CD8-positive, alpha-beta memory T cell (primary cell): Measurements from ENCODE around the gene SAP25. TPM values are rescaled to one million over a fixed set of nuclear protein-coding genes. Genes with fewer than 3 reads are reported as not detected.

Source experiments
- CTCF ChIA-PET: fragments of 350-600 bp; sonication (Branson Sonifier 250); formaldehyde crosslinking; loops from one replicate; lab custom pipeline; 2021; ENCODE audit warnings: antibody characterized with exemption; lab: Charles Lee
- POLR2A ChIA-PET: fragments of 350-600 bp; sonication (Branson Sonifier 250); formaldehyde crosslinking; loops from one replicate; lab custom pipeline; 2021; ENCODE audit warnings: antibody characterized with exemption; lab: Charles Lee
- DNase-seq, 5 donors: peaks; one replicate each; pipeline versions ENCODE4 v3.0.0 to v3.0.0-alpha.2; 2020 to 2022; ENCODE audit warnings: mixed read lengths in 1 of 5
- H3K27ac ChIP-seq: one replicate; pipeline ENCODE4 v1.7.0; 2013; ENCODE audit warnings: low read depth, mild to moderate bottlenecking, low read length, moderate library complexity
- H3K27me3 ChIP-seq: 2 replicates; pipeline ENCODE4 v1.7.0; 2013; ENCODE audit warnings: low read length, mild to moderate bottlenecking; ENCODE audit not compliant: insufficient read depth, poor library complexity, severe bottlenecking
- H3K36me3 ChIP-seq: 2 replicates; pipeline ENCODE4 v1.7.0; 2013; ENCODE audit warnings: mild to moderate bottlenecking, low read length, moderate library complexity; ENCODE audit not compliant: insufficient read depth
- H3K4me1 ChIP-seq: 2 replicates; pipeline ENCODE4 v1.7.0; 2013; ENCODE audit warnings: mild to moderate bottlenecking, low read length, moderate library complexity; ENCODE audit not compliant: insufficient read depth
- H3K4me3 ChIP-seq: 2 replicates; pipeline ENCODE4 v1.7.0; 2013; ENCODE audit warnings: mild to moderate bottlenecking, low read length
- H3K9me3 ChIP-seq: 2 replicates; pipeline ENCODE4 v1.7.0; 2013; ENCODE audit warnings: mild to moderate bottlenecking, low read length
- H3K27ac Mint-ChIP-seq, 8 donors: one replicate each; pipeline ENCODE4 v1.8.0; 2020 to 2021; ENCODE audit warnings: mixed read lengths in 8 of 8, mild to moderate bottlenecking in 6 of 8, inconsistent platforms in 3 of 8, moderate library complexity in 3 of 8
- H3K27me3 Mint-ChIP-seq, 2 donors: one replicate each; pipeline ENCODE4 v1.8.0; 2020 to 2021; ENCODE audit warnings: mixed read lengths in 2 of 2, mild to moderate bottlenecking in 1 of 2, moderate library complexity in 1 of 2
- H3K36me3 Mint-ChIP-seq, 3 donors: one replicate each; pipeline ENCODE4 v1.8.0; 2020 to 2021; ENCODE audit warnings: mixed read lengths in 3 of 3, inconsistent platforms in 1 of 3, mild to moderate bottlenecking in 1 of 3
- H3K4me1 Mint-ChIP-seq, 3 donors: one replicate each; pipeline ENCODE4 v1.8.0; 2020 to 2021; ENCODE audit warnings: mixed read lengths in 3 of 3, inconsistent platforms in 1 of 3, mild to moderate bottlenecking in 1 of 3
- H3K4me3 Mint-ChIP-seq, 7 donors: one replicate each; pipeline ENCODE4 v1.8.0; 2020 to 2021; ENCODE audit warnings: mixed read lengths in 7 of 7, mild to moderate bottlenecking in 6 of 7, moderate library complexity in 4 of 7, inconsistent platforms in 2 of 7
- H3K9me3 Mint-ChIP-seq, 5 donors: one replicate each; pipeline ENCODE4 v1.8.0; 2020 to 2022; ENCODE audit warnings: mixed read lengths in 5 of 5, mild to moderate bottlenecking in 3 of 5, moderate library complexity in 2 of 5, inconsistent platforms in 1 of 5
- polyA plus RNA-seq: library from polyadenylated mRNA; unstranded; fragments of 300-500 nt; fragmentation: Illumina TruSeq; gene quantifications from one replicate; pipeline ENCODE4 v1.2.3, GENCODE V29; 2021
- total RNA-seq, 2 experiments: library from RNA; stranded (reverse); gene quantifications; one replicate each; pipeline ENCODE4 v1.2.3, GENCODE V29; 2021

SAP25 gene
- total and polyA plus RNA-seq, 3 experiments from 2014 or later = 0.56 to 14.3 (median 13.9) TPM

DNA sequence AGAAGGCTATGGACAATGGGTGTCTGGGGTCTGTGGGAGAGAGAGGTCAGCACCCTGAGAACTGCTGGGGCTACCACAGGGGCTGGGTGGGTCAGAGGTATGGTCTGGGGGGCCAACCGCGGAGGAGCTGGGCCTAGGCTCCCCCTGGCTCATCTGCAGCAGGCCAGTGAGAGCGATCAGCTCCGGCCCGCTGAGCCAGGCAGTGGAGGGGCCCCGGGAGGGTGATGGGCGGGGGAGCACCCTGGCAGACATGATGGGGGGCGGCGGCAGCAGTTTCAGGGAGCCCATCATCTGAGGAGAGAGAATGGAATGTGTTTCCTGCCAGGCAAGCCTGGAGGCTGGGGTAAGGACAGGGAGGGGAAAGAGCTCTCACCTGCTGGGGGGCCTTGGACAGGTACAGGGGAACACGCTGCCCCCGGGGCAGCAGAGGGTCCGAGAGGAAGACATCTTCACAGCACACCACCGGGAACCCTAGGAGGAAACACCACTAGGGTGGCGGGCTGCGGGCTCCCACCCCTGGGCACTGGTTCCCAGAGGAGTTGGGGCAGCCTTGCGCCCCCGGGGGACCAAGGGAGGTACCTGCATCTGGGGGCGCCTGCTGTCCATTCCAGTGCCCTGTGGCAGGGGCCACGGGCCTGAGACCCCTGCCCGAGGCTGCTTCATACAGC is 1.3 kb downstream of the SAP25 start:
- POLR2A ChIA-PET = interaction anchor here (0.9 to 3.3 kb wide), 2 partner anchors 8 to 12 kb away, joined by 3 to 42 read pairs; partner anchors contain the start of genes FBXO24 and LRCH4
- peaks cover 44% of the 10 kb centered on the region for H3K4me1 ChIP-seq

DNA sequence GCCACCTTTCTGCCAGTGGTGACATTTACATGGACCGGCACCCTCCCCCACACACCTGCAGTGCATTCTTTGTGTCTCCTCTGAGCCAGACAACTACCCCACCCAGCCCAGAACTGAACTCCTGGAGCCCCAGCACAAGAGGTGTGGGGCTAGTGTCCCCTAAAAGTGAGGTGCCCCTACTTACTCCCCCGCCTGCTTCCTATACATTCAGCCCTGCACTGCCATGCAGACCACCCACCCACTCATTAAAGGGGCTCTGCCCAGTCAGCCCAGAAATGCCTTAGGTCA is 1.9 kb downstream of the SAP25 start:
- H3K9me3 Mint-ChIP-seq = no peaks in the 10 kb centered on the region
- Histone ChIP-seq H3K27ac (no peak overlapping the region), H3K4me1 (peaks cover 45% of the 10 kb centered on the region), H3K4me3 (no peak overlapping the region), H3K27me3 (no peaks in the 10 kb centered on the region), H3K36me3 (peaks cover 18% of the 10 kb centered on the region), H3K9me3 (no peaks in the 10 kb centered on the region)
- H3K36me3 Mint-ChIP-seq = peaks cover 0 to 41% (median 2%) of the 10 kb centered on the region in 3 donors
- CTCF ChIA-PET = interaction anchor here (0.6 to 1.8 kb wide), 6 partner anchors 12 to 119 kb away, joined by 3 to 14 read pairs (median 4); no protein-coding TSS in a partner anchor
- H3K27me3 Mint-ChIP-seq = no peaks in the 10 kb centered on the region
- H3K27ac Mint-ChIP-seq = peak overlapping the region in 7 of 8 donors; percentile 25 to 75 (median 50)
- POLR2A ChIA-PET = interaction anchor here (3.3 kb wide), 1 partner anchor 12 kb away, joined by 42 read pairs; the partner anchor contains the start of genes FBXO24 and LRCH4
- peaks cover 23 to 48% (median 30%) of the 10 kb centered on the region in 3 donors for H3K4me1 Mint-ChIP-seq
- no peak for DNase-seq
- peak overlapping the region in 2 of 7 donors; percentile 18 to 45 for H3K4me3 Mint-ChIP-seq

More for the DNA sequence above, 1.3 kb downstream of the SAP25 start:
- H3K36me3 Mint-ChIP-seq = peaks cover 0 to 44% (median 2%) of the 10 kb centered on the region in 3 donors
- no peaks in the 10 kb centered on the region for H3K27me3 Mint-ChIP-seq
- Histone ChIP-seq H3K9me3 (no peaks in the 10 kb centered on the region), H3K27ac (no peak overlapping the region), H3K4me3 (no peak overlapping the region), H3K27me3 (no peaks in the 10 kb centered on the region), H3K36me3 (peaks cover 24% of the 10 kb centered on the region)
- peaks cover 23 to 45% (median 30%) of the 10 kb centered on the region in 3 donors for H3K4me1 Mint-ChIP-seq
- CTCF ChIA-PET = interaction anchor here (1.5 kb wide), 1 partner anchor 9 kb away, joined by 4 read pairs; no protein-coding TSS in a partner anchor
- peak overlapping the region in 1 of 7 donors; percentile 9 for H3K4me3 Mint-ChIP-seq
- DNase-seq = no peak
- H3K27ac Mint-ChIP-seq = peak overlapping the region in 6 of 8 donors; percentile 25 to 89 (median 55)
- no peaks in the 10 kb centered on the region for H3K9me3 Mint-ChIP-seq

DNA sequence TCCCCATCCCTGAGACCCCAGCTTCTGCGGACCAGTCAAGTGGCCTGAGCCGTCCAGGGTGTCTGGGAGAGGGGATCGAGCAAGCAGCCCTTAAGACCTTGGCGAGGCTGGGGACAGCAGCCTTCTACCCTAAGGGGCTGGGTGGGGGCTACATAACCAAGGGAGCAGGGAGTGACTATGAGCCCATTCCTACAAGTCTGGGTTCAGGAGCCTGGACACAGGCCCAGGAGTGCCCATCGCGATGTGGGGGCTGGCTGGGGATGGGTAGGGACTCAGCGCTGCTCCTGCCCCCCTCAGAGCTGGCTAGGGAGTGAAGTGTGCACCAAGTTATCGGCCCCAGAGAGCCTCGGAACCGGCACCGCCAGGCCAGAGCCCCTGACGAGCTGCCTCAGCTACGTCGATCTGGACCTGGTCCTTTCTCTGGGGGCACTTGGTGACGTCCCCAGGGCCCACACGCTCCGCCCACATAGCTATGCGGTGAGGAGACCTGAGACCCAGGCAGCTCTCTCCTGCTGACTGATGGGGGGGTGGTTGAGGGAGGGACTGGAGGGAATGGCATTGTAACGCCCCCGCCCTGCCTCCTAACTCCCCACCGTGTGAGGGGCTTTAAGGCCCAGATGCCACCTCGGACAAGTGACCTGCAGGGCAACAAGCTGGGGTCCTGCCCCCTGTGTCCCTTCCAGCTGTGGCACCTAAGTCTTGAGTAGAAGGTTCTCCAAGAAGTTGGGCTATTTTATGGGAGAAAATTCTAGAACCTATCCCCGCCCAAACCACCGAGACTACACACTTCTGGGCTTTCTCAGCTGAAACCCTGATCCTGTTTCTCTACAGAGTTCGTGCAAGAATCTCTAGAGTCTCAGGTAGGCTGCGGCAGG is 2.5 kb downstream of the SAP25 start:
- ChIA-PET POLR2A (interaction anchor here (0.6 to 3.3 kb wide), 6 partner anchors 13 to 451 kb away, joined by 3 to 42 read pairs (median 4); partner anchors contain the start of genes AGFG2, FBXO24 and LRCH4), CTCF (interaction anchor here (0.6 to 1.8 kb wide), 8 partner anchors 8 to 120 kb away, joined by 3 to 14 read pairs (median 4); no protein-coding TSS in a partner anchor)
- H3K27ac Mint-ChIP-seq = peak overlapping the region in 3 of 8 donors; percentile 33 to 88 (median 59)
- Histone ChIP-seq H3K4me3 (no peak overlapping the region), H3K9me3 (no peaks in the 10 kb centered on the region), H3K27ac (no peak overlapping the region), H3K4me1 (peaks cover 45% of the 10 kb centered on the region), H3K36me3 (peaks cover 12% of the 10 kb centered on the region), H3K27me3 (no peaks in the 10 kb centered on the region)
- peaks cover 26 to 48% (median 30%) of the 10 kb centered on the region in 3 donors for H3K4me1 Mint-ChIP-seq
- peaks cover 0 to 39% (median 2%) of the 10 kb centered on the region in 3 donors for H3K36me3 Mint-ChIP-seq
- no peak for DNase-seq
- H3K9me3 Mint-ChIP-seq = no peaks in the 10 kb centered on the region
- H3K27me3 Mint-ChIP-seq = no peaks in the 10 kb centered on the region
- H3K4me3 Mint-ChIP-seq = peak overlapping the region in 3 of 7 donors; percentile 44 to 62 (median 48)

DNA sequence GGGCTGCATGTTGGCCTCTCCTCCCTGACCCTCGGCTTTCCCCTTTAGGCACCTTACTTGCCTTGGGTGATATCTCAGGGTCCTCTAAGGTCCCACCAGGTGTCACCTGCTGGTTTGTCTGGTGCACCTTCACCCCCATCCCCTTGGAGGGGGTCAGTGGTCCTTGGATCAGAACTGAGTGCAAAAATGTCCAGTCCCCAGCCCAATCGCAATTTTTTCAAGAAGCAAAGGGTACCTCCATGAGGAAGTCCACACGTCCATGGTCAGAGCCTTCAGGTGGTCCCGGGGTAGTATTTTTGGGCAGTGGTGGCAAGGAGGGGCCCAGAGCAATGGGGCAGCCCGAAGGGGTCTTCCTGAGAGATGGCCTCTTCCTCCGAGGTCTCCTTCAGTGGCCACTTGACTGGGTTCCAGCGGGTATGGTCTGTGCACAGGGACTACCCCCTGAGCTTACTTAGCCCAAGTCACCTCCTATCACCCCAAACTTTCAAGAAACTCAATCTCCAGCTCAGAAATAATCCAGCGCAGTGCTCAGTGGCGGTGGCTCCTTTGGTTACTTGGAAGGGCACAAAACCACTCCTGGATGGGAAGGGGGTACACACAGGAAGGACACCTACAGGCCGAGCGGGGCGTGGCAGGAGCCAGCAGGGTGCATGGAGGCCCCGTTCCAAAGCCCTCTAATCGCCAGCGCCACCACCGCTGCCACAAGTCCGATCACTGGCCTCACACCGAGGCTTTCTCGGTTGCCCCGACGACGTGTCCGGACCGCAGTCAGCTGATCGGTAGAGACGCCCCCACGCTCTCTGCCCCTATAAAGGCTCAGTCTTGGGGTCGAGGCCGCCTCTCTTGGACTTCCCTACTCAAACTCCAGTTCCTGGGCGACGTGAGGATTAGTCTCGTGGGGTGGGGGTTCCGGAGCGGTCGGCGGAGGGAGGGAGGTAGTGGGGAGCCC is 4.5 kb downstream of the SAP25 start:
- ChIA-PET POLR2A (interaction anchor here (0.6 to 1.3 kb wide), 5 partner anchors 15 to 109 kb away, joined by 3 to 8 read pairs (median 7); partner anchors contain the start of genes FBXO24 and LRCH4), CTCF (interaction anchor here (0.7 to 1.5 kb wide), 7 partner anchors 9 to 116 kb away, joined by 3 to 12 read pairs (median 4); partner anchors contain the start of gene FBXO24)
- Mint-ChIP-seq H3K4me1 (peaks cover 27 to 50% (median 30%) of the 10 kb centered on the region in 3 donors), H3K9me3 (no peaks in the 10 kb centered on the region), H3K36me3 (peaks cover 0 to 25% (median 2%) of the 10 kb centered on the region in 3 donors), H3K27me3 (peaks cover 0 to 1% of the 10 kb centered on the region in 2 donors), H3K27ac (peak overlapping the region; percentile 64 to 99 (median 88)), H3K4me3 (peak overlapping the region; percentile 7 to 91 (median 63))
- Histone ChIP-seq H3K27me3 (no peaks in the 10 kb centered on the region), H3K9me3 (no peaks in the 10 kb centered on the region), H3K27ac (no peak overlapping the region), H3K4me1 (peaks cover 46% of the 10 kb centered on the region), H3K36me3 (no peaks in the 10 kb centered on the region), H3K4me3 (peak overlapping the region; percentile 50)
- peak; percentile 39 to 71 (median 47) for DNase-seq

DNA sequence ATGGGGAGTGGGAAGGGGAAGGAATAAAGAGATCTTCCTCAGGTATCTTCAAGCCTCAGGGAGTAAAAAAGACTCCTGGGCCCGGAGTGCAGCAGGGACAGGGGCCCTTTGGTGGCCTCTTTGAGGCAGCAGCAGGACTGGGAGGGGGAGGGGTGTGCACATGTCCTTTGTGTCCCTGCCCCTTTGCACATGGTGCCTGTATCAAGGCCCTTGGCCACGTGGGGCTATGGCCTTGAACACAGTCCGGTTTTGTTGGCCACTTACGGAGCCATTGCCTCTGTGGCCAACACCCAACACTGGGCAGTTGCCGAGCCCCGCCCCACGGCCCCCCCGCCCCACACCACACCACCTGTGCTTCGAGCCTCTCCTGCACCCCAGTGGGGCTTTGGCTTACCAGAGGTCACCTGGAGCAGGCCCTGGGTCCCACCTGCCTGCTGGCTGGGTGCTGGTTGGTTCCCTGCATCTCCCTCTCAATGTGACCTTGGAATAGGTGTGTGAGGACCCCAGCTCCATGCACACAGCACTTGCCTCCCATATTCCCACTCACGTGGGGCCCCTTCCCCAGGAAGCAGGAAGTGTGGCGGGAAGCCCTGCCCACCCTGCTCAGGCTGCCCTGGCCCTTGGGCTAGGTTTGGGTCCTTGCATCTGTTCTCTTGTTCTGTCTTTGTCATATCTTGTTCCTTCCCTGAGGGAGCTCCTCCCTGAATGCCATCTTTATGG is 5.4 kb downstream of the SAP25 start:
- H3K27me3 ChIP-seq = no peaks in the 10 kb centered on the region
- ChIA-PET POLR2A (interaction anchor here (1.1 to 1.3 kb wide), 4 partner anchors 16 to 30 kb away, joined by 3 to 8 read pairs (median 4); partner anchors contain the start of genes FBXO24 and LRCH4), CTCF (interaction anchor here (1.1 to 10.2 kb wide), 7 partner anchors 8 to 115 kb away, joined by 3 to 133 read pairs (median 4); partner anchors contain the start of genes FBXO24 and LRCH4)
- H3K4me3 Mint-ChIP-seq = peak overlapping the region in 3 of 7 donors; percentile 44 to 66 (median 48)
- no peak for DNase-seq
- H3K4me1 ChIP-seq = peaks cover 53% of the 10 kb centered on the region
- H3K27ac ChIP-seq = no peak overlapping the region
- H3K27ac Mint-ChIP-seq = peak overlapping the region; percentile 55 to 89 (median 82)
- H3K36me3 Mint-ChIP-seq = peaks cover 0 to 31% (median 3%) of the 10 kb centered on the region in 3 donors
- peaks cover 33 to 55% (median 34%) of the 10 kb centered on the region in 3 donors for H3K4me1 Mint-ChIP-seq
- peaks cover 0 to 1% of the 10 kb centered on the region in 2 donors for H3K27me3 Mint-ChIP-seq
- peaks cover 4% of the 10 kb centered on the region for H3K36me3 ChIP-seq
- H3K9me3 ChIP-seq = no peaks in the 10 kb centered on the region
- no peak overlapping the region for H3K4me3 ChIP-seq
- no peaks in the 10 kb centered on the region for H3K9me3 Mint-ChIP-seq

DNA sequence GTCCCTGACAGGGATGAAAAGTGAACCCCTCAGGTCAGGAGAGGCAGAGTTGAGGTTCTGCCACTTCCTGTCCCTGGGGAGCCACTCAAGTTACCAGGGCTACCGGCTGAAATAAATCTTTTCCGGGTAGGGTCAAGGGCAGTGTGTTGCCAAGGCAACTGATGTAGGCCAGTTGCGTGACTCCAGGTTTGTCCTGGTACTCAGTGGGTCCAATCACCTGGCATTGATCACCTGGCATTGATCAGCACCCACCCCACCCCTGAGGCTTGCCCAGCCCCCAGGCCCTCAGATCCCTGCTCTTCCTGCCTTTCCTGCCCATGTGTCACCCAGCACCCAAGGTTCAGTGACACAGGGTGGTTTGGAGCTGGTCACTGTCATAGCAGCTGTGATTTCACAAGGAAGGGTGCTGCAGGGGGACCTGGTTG is 5.9 kb downstream of the SAP25 start:
- ChIA-PET POLR2A (interaction anchor here (1.1 kb wide), 1 partner anchor 18 kb away, joined by 5 read pairs; the partner anchor contains the start of genes FBXO24 and LRCH4), CTCF (interaction anchor here (10.2 to 16.7 kb wide), 2 partner anchors 19 to 89 kb away, joined by 133 to 174 read pairs; partner anchors contain the start of genes FBXO24, LRCH4, NYAP1 and TSC22D4)
- H3K27me3 ChIP-seq = no peaks in the 10 kb centered on the region
- DNase-seq = no peak
- peaks cover 5% of the 10 kb centered on the region for H3K36me3 ChIP-seq
- H3K27ac ChIP-seq = no peak overlapping the region
- no peak overlapping the region for H3K4me3 Mint-ChIP-seq
- no peaks in the 10 kb centered on the region for H3K9me3 Mint-ChIP-seq
- peaks cover 0 to 1% of the 10 kb centered on the region in 2 donors for H3K27me3 Mint-ChIP-seq
- peaks cover 0 to 33% (median 3%) of the 10 kb centered on the region in 3 donors for H3K36me3 Mint-ChIP-seq
- peak overlapping the region; percentile 23 to 88 (median 78) for H3K27ac Mint-ChIP-seq
- H3K4me1 ChIP-seq = peaks cover 53% of the 10 kb centered on the region
- peaks cover 33 to 55% (median 34%) of the 10 kb centered on the region in 3 donors for H3K4me1 Mint-ChIP-seq
- H3K4me3 ChIP-seq = no peak overlapping the region
- H3K9me3 ChIP-seq = no peaks in the 10 kb centered on the region
